K562 (cell line): ENCODE results near the gene RNF217. TPM values are rescaled to one million over a fixed set of nuclear protein-coding genes. Genes with fewer than 3 reads are reported as not detected.

Source experiments
- ATAC-seq: fragments of 200-7000 bp; cut with Tn5 transposase; 3 replicates; pipeline ENCODE4 v1.9.1; 2020; ENCODE audit warnings: moderate library complexity
- BruUV-seq: library from RNA; stranded (reverse); fragments of 400-500 nt; replicated peaks from 2 replicates; lab custom pipeline; 2021; lab: Mats Ljungman, UMichigan
- CTCF ChIA-PET: fragments of 300-600 bp; formaldehyde crosslinking; extraction: SDS; loops from one replicate; lab custom pipeline; 2021; ENCODE audit warnings: low intra/inter-chr PET ratio; lab: Yijun Ruan, JAX
- POLR2A ChIA-PET: fragments of 300-600, 350-650 bp; sonication (Branson Sonifier 250); formaldehyde crosslinking; extraction: SDS; loops from one replicate; lab custom pipeline; 2021; ENCODE audit warnings: antibody characterized with exemption, inconsistent platforms; lab: Yijun Ruan, JAX
- DNase-seq, 4 experiments: peaks; one replicate each; pipeline versions ENCODE4 v3.0.0 to v3.0.0-alpha.2; 2011 to 2018; ENCODE audit warnings: low spot score in 3 of 4, mixed read lengths in 3 of 4; ENCODE audit errors: extremely low read depth in 1 of 4
- FAIRE-seq: peaks from 2 replicates; lab custom pipeline; 2011; peaks lifted over from hg19 to GRCh38; lab: Jason Lieb, UNC
- H2AFZ ChIP-seq: 2 replicates; pipeline ENCODE4 v1.6.0; 2011; ENCODE audit warnings: low read depth, low read length, control low read depth, inconsistent platforms
- H3K27ac ChIP-seq: fragments of 200-600 bp; 3 replicates; pipeline ENCODE4 v1.8.0; 2011; ENCODE audit warnings: low read depth, mild to moderate bottlenecking, control low read depth, inconsistent platforms, low read length, moderate library complexity, mixed read lengths; ENCODE audit errors: extremely low read depth
- H3K27me3 ChIP-seq, 2 experiments: fragments of 300-600 bp in 1 of 2; 2 replicates in 1 of 2; 3 replicates in 1 of 2; pipeline versions ENCODE4 v1.6.0 to v1.8.0; 2011; ENCODE audit warnings: inconsistent platforms in 2 of 2, low read length in 2 of 2, mild to moderate bottlenecking in 1 of 2, mixed read lengths in 1 of 2, moderate library complexity in 1 of 2; ENCODE audit not compliant: control insufficient read depth in 2 of 2, insufficient read depth in 2 of 2
- H3K36me3 ChIP-seq: fragments of 300-600 bp; 3 replicates; pipeline ENCODE4 v1.8.0; 2011; ENCODE audit warnings: mild to moderate bottlenecking, low read length, inconsistent platforms; ENCODE audit not compliant: control insufficient read depth, insufficient read depth
- H3K4me1 ChIP-seq, 2 experiments: fragments of 200-600 bp in 1 of 2; replicated peaks in 1 of 2; 2 replicates in 1 of 2; 3 replicates in 1 of 2; pipeline versions ENCODE4 v1.5.1 to v1.8.0; 2011; ENCODE audit warnings: inconsistent platforms in 2 of 2, low read length in 2 of 2, mild to moderate bottlenecking in 1 of 2, mixed read lengths in 1 of 2, moderate library complexity in 1 of 2; ENCODE audit not compliant: control insufficient read depth in 2 of 2, insufficient read depth in 2 of 2
- H3K4me2 ChIP-seq: 2 replicates; pipeline ENCODE4 v1.6.1; 2011; ENCODE audit warnings: low read length, control low read depth, inconsistent platforms, mixed read lengths; ENCODE audit not compliant: insufficient read depth
- H3K4me3 ChIP-seq: fragments of 200-600 bp; sonication (generic), shearing (Covaris generic); 2 replicates; pipeline ENCODE4 v1.5.1; 2016; ENCODE audit warnings: control low read depth, inconsistent platforms
- H3K79me2 ChIP-seq: fragments of 200-600 bp; 3 replicates; pipeline ENCODE4 v1.8.0; 2011; ENCODE audit warnings: low read length, inconsistent platforms; ENCODE audit not compliant: control insufficient read depth, insufficient read depth
- H3K9ac ChIP-seq, 2 experiments: 2 replicates each; pipeline versions ENCODE4 v1.6.0 to v1.6.1; 2011; ENCODE audit warnings: low read depth in 2 of 2, low read length in 2 of 2, control low read depth in 1 of 2, inconsistent platforms in 1 of 2, mild to moderate bottlenecking in 1 of 2, mixed read lengths in 1 of 2; ENCODE audit not compliant: insufficient read depth in 1 of 2
- H3K9me1 ChIP-seq: one replicate; pipeline ENCODE4 v1.6.0; 2011; ENCODE audit warnings: inconsistent platforms, mild to moderate bottlenecking, low read length, moderate library complexity; ENCODE audit not compliant: control insufficient read depth, insufficient read depth
- H3K9me3 ChIP-seq: replicated peaks from 2 replicates; pipeline ENCODE4 v1.5.1; 2011; ENCODE audit warnings: low read depth, low read length, inconsistent platforms; ENCODE audit not compliant: control insufficient read depth, insufficient read depth
- H4K20me1 ChIP-seq: replicated peaks from 2 replicates; pipeline ENCODE4 v1.6.1; 2011; ENCODE audit warnings: low read length, inconsistent platforms, mixed read lengths; ENCODE audit not compliant: control insufficient read depth, insufficient read depth
- ESRRA ChIP-seq: fragments of 450-650 bp; IDR thresholded peaks from 2 replicates; pipeline ENCODE4 v1.6.1; 2014; ENCODE audit warnings: low read depth, mild to moderate bottlenecking, moderate library complexity, borderline replicate concordance
- HDAC1 ChIP-seq, 2 experiments: fragments of 450-650 bp; IDR thresholded peaks; 2 replicates each; pipeline ENCODE4 v1.6.1; 2016 to 2017; ENCODE audit warnings: inconsistent platforms in 1 of 2, mild to moderate bottlenecking in 1 of 2, moderate library complexity in 1 of 2
- MCM7 ChIP-seq, 2 experiments: fragments of 450-650 bp; IDR thresholded peaks; 2 replicates each; pipeline ENCODE4 v1.6.1; 2016 to 2018
- NFIC ChIP-seq: fragments of 450-650 bp; IDR thresholded peaks from 2 replicates; pipeline ENCODE4 v1.6.1; 2017; ENCODE audit warnings: mild to moderate bottlenecking, inconsistent platforms
- RCOR1 ChIP-seq, 2 experiments: IDR thresholded peaks; 2 replicates each; pipeline ENCODE4 v1.6.1; 2012; ENCODE audit warnings: low read depth in 2 of 2, low read length in 2 of 2, borderline replicate concordance in 1 of 2, improper control_type of control experiment in 1 of 2
- SPI1 ChIP-seq: IDR thresholded peaks from 2 replicates; pipeline ENCODE4 v1.6.1; 2011; ENCODE audit warnings: low read depth, low read length, control low read depth, borderline replicate concordance
- ZBTB17 ChIP-seq: fragments of 450-650 bp; formaldehyde crosslinking; IDR thresholded peaks from 2 replicates; pipeline ENCODE4 v1.4.0; 2020; ENCODE audit warnings: mild to moderate bottlenecking
- WGBS: fragments of 100-300 bp; shearing (Covaris generic); methylation state at CpG from one replicate; pipeline ENCODE4 v1.1.6; 2016; ENCODE audit warnings: low coverage, mixed read lengths; ENCODE audit not compliant: insufficient coverage; ENCODE audit errors: missing lambda C conversion rate; 5-methylcytosine and 5-hydroxymethylcytosine counted together
- in situ Hi-C: fragments of 300-500 bp; cut with MboI; formaldehyde crosslinking; loops from 4 replicates; pipeline ENCODE4 v1.15.0; 2018; ENCODE audit warnings: inconsistent platforms, mixed read lengths
- intact Hi-C: fragments of 100-400 bp; cut with micrococcal nuclease; formaldehyde crosslinking; loops from 2 replicates; pipeline ENCODE4 v1.14.2; 2022
- polyA plus RNA-seq, 8 experiments: library from polyadenylated mRNA; depleted of rRNA in 4 of 8; stranded (reverse) in 5 of 8; unstranded in 3 of 8; fragments of >200 nt; fragmentation: Nextera tagmentation in 2 of 8; fragmentation: Illumina TruSeq in 1 of 8; extraction: Ambion mirVana in 2 of 8; extraction: Trizol in 1 of 8; gene quantifications; 2 replicates each; pipeline versions ENCODE4 v1.2.1 to v1.2.3, GENCODE V29; 2011 to 2014; ENCODE audit warnings: inconsistent platforms in 1 of 8, missing spikeins in 1 of 8
- total RNA-seq, 7 experiments: library from RNA; depleted of rRNA in 6 of 7; stranded (reverse); fragments of >200 nt in 6 of 7; fragmentation: Illumina TruSeq in 2 of 7; extraction: Trizol in 2 of 7; gene quantifications; 2 replicates each; pipeline versions ENCODE4 v1.2.1 to v1.2.3, GENCODE V29; 2011 to 2021; ENCODE audit warnings: low replicate concordance in 1 of 7
- TF ChIP-seq, protein P1 (sequence below): sonication (generic); IDR thresholded peaks from 2 replicates; pipeline ENCODE4 v1.6.1; 2016

RNF217 gene
- total and polyA plus RNA-seq, 9 of the 15 experiments (the other 6 are each of a cell fraction or from before 2014, with no cell fraction given), result 2.9 to 25.6 (median 12.0) TPM

GRCh38 chr6:125066964-125067363 is 104.7 kb downstream of the RNF217 start:
- WGBS, result 29% methylated on average over 3 of the region's 3 CpGs

More at GRCh38 chr6:125066964-125067363, 104.7 kb downstream of the RNF217 start:
- H3K27me3 ChIP-seq, result no peaks in the 10 kb centered on the region; a peak in 1 of 5 replicates
- H3K27ac ChIP-seq, result no peak overlapping the region
- peaks cover 0 to 16% of the 10 kb centered on the region in 2 experiments; a peak in 3 of 5 replicates for H3K4me1 ChIP-seq
- peak; percentile 72 for FAIRE-seq
- H3K4me3 ChIP-seq, result no peak overlapping the region
- no peak overlapping the region for H3K9ac ChIP-seq
- no peaks in the 10 kb centered on the region for H3K9me3 ChIP-seq
- BruUV-seq, result no TSS peak
- no peaks in the 10 kb centered on the region for H3K9me1 ChIP-seq
- 0 out of 2 replicates have a peak overlapping the region, but pooled peaks have one; percentile 1 for H3K4me2 ChIP-seq
- H4K20me1 ChIP-seq, result no peaks in the 10 kb centered on the region
- H3K79me2 ChIP-seq, result peaks cover 5% of the 10 kb centered on the region; the same call in 1 of the 3 replicates
- POLR2A ChIA-PET, result interaction anchor here (1.0 to 1.5 kb wide), 2 partner anchors 16 to 18 kb away, joined by 3 to 4 read pairs; no protein-coding TSS in a partner anchor
- peak in 2 of 4 experiments; percentile 25 to 54 for DNase-seq
- H2AFZ ChIP-seq, result no peak overlapping the region
- in situ Hi-C loops (no loop called here), intact Hi-C loops (no loop called here)
- peaks cover 36% of the 10 kb centered on the region for H3K36me3 ChIP-seq
- TF ChIP-seq SPI1, result peak; percentile 52; the same call in 1 of the 2 replicates
- peak; percentile 36; the same call in 1 of the 2 replicates for TF ChIP-seq ESRRA
- TF ChIP-seq NFIC, result peak; percentile 28; the same call in 1 of the 2 replicates
- TF ChIP-seq, protein P1, sequence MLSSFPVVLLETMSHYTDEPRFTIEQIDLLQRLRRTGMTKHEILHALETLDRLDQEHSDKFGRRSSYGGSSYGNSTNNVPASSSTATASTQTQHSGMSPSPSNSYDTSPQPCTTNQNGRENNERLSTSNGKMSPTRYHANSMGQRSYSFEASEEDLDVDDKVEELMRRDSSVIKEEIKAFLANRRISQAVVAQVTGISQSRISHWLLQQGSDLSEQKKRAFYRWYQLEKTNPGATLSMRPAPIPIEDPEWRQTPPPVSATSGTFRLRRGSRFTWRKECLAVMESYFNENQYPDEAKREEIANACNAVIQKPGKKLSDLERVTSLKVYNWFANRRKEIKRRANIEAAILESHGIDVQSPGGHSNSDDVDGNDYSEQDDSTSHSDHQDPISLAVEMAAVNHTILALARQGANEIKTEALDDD, result peak; percentile 28; the same call in 1 of the 2 replicates
- no peak for TF ChIP-seq HDAC1 (IDR thresholded peaks at IDR 0.05)
- TF ChIP-seq RCOR1 (IDR thresholded peaks at IDR 0.05; ENCODE audit: borderline replicate concordance in 1 of 2, low read depth in 2 of 2, low read length in 2 of 2), result 0 out of 4 replicates have a peak, but pooled peaks of 1 of the 2 experiments have one; percentile 9
- TF ChIP-seq ZBTB17 (CRISPR knock-in tag), result 0 out of 2 replicates have a peak, but pooled peaks have one; percentile 23
- no peak for TF ChIP-seq MCM7 (IDR thresholded peaks at IDR 0.05)
- peak; percentile 86 for ATAC-seq
- CTCF ChIA-PET, result no interaction called here
